ENCODE data around the gene MICA.
"Not testable (repeated sequence)": the region's sequence is repeated elsewhere in the genome, so short reads cannot be mapped to it uniquely, and the experiment has no call there.

The MICA gene

DNA sequence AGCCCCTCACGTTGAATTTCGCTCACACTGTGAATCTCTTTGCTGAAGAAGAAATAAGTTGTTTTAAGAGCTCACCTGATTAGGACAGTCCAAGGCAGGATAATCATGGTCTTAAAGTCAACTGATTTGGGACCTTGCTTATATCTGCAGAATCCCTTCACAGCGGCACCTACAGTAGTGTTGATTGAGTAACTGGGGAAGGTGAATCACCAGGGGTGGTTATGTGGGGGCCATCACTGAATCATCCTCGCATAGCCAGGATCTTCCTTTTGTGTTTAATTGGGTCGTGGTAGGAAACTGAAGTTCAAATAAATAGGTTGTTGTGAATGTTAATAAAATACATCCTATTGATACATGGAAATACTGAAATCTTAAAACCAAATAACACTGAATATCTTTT, 20.2 kb upstream of the MICA start:
- no peak for DNase-seq (ENCODE audit: low spot score)

DNA sequence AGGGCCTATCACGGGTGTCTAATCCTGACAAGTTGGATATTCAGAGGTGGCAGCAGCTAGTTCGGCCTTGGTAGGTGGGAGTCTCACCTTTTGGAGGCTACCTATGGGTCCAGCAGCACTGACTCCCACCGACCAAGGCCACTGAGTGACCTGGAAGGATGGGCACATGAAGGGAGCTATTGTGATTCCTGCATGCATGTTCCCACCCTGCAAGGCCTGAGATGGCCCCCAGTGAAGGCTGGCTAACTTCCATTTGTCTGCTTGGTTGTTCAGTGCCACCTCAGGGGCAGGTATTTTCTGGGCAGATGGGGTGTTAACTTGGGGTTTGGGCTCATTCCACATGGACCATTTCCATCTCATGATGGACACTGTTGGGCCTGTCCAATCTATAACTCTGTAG, 18.4 kb upstream of the MICA start:
- no peak for DNase-seq (ENCODE audit: low spot score)

DNA sequence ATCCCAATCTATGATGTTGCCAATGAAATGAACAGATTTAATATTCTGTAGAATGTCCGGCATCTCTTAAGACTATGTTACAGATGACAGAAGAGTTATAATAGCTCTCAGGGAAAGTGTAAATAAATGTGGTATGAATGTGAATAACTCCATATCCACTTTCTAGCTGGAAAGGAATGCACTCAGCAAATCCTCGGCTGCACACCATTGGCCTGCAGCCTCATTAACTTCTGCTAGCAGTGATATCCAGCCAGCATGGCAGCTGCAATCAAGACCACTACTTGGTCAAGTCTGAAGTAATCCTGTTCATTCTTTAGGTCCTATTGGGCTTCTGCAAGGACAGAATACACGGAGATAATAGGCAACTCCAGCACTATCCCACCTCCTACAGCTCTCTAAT, 17.3 kb upstream of the MICA start:
- no peak for DNase-seq (ENCODE audit: low spot score)

- DNase-seq (ENCODE audit: low spot score), result no peak
These were observed 16.4 kb upstream of the MICA start for GRCh38 chr6:31386977-31387376.

- DNase-seq (ENCODE audit: low spot score), result not testable (repeated sequence)
These were observed 14.2 kb upstream of the MICA start for GRCh38 chr6:31388916-31389801.

- not testable (repeated sequence) for DNase-seq (ENCODE audit: low spot score)
These were observed 13.6 kb upstream of the MICA start for GRCh38 chr6:31389802-31390132.

DNA sequence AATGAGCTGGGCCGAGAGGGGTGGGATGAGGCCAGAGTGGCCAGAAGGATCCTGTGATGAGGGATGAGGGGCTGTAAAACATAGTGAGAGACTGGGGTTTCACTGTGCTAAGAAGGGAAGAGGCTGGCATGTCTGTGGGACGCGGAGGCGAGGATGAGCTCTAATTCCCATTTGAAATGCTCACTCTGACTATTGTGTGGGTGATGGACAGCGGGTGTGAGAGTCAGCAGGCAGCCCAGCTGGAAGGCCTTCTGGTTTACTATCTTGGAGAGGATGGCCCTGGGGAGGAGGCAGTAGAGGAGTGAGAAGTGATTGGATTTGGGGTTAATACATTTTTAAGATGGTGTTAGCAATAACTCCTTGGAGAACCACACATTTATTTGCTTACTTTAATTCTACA, 9.5 kb upstream of the MICA start:
- no peak for DNase-seq (ENCODE audit: low spot score)

DNA sequence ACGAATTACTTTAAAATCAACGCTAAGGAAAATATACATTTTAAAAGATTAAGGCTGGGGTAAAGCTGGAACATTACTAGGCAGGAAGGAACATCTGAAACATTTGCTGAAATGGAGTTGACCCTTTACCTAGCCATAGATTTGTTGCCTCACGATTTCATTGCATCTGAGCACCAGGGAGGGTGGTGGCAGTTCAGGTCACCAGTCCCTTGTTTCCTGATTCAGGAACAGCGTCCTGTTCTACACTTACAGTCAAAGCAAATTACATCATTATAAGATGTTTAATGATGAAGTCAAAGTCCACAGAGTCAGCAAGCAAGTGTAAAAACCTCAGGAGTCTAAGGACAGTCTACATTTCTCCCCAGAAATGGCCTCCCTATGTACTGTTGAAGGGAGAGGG, 9.0 kb upstream of the MICA start:
- no peak for DNase-seq (ENCODE audit: low spot score)

DNA sequence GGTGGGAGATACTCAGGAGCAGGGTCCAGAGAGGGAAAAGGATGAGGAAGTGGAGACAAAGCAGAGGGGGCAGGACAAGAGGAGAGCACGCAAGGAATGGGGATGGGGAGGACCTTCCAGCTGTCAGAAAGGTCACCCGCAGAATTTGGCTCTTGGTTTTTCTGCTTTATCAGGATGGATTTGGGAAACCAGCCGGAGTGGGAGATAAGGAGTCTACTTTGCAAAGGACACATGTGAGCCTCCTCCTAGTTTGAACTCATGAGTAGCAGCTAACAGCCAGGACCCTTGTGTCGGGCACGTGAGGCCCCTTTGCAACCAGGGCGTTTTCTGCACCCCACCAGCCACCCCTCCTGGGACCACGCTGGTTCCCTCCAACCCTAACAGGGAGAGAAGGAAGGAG, 7.6 kb upstream of the MICA start:
- no peak for DNase-seq (ENCODE audit: low spot score)

DNA sequence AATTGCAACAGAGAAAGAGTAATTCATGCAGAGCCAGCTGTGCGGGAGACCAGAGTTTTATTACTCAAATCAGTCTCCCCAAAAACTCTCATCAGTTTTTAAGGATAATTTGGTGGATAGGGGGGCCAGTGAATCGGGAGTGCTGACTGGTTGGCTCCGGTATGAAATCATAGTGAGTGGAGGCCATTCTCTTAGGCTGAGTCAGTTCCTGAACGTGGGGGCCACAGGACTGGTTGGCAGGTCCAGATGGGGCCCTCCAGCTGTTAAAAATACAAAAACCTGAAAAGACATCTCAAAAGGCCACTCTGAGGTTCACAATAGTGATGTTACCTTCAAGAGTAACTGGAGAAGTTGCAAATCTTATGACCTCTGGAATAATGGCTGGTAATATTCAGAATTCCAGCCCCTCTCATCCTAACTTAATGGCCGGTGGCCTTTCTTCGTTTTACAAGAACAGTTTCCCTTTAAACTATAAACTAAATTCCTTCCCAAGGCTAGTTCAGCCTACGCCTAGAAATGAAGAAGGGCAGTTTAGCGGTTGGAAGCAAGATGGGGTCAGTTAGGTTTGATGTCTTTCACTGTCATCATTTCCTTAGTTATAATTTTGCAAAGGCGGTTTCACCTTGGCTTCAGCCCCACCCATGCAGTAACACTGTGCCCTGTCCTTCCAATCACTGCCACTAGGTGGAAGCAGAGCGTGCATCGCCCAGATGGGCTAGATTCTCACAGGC, 6.8 kb upstream of the MICA start:
- peak; percentile 80 for DNase-seq (ENCODE audit: low spot score)

- not testable (repeated sequence) for DNase-seq (ENCODE audit: low spot score)
These were observed 6.3 kb upstream of the MICA start for GRCh38 chr6:31397153-31397499.

- no peak for DNase-seq (ENCODE audit: low spot score)
These were observed 5.4 kb upstream of the MICA start for GRCh38 chr6:31397901-31398525.

GRCh38 chr6:31399589-31400466, 3.6 kb upstream of the MICA start:
- peak; percentile 96 for DNase-seq (ENCODE audit: low spot score)

DNA sequence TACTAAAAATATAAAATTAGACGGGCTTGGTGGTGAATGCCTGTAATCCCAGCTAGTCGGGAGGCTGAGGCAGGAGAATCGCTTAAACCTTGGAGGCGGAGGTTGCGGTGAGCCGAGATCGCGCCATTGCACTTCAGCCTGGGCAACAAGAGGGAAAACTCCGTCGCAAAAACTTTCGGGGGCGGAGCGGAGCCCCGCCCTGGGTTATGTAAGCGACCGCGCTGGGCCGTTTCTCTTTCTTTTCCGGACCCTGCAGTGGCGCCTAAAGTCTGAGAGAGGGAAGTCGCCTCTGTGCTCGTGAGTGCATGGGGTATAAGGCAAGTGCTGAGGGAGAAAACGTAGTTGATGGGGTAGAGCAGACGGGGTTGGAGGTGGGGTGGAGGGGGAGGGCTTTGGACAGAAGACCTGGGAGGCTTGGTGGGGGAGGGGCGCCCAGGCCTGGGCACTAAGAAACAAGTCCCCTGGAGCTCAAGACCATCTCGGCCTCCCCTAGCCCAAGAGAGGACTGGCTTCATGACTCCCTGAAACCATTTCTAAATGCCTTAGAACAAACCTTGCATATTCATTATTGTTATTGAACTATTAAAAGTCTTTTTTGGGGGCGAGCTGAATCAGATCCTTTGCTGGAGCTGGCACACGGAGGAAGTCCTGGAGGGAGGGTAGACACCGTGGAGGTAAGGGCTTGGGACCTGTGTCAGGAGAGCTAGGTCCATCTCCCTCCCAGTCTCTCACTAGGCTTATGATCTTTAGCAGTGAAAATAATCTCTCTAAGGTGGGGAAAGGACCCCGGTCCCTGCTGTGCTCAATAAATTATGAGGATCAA, 2.7 kb upstream of the MICA start:
- peak; percentile 86 for DNase-seq (ENCODE audit: low spot score)

- no peak for DNase-seq (ENCODE audit: low spot score)
These were observed 2.0 kb upstream of the MICA start for GRCh38 chr6:31401403-31401802.

GRCh38 chr6:31402324-31403282, 792 bp upstream of the MICA start:
- DNase-seq (ENCODE audit: low spot score), result no peak

DNA sequence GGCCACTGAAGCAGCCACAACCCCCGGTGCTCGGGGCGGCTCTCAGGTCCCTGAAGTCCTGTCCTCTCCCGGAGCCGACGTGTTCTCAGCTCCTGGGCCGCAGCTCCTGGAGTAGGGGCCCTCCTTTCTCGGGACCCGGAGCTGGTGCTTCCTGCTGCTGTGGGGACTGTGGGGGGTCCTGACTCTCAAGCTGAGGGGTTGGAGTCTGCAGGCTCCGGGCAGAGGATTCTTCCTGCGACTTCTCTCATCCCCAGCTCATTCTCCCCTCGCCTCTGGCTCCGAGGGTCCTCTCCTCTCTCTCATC, 618 bp downstream of the MICA start:
- DNase-seq (ENCODE audit: low spot score), result not testable (repeated sequence)

GRCh38 chr6:31405996-31406395, 2.6 kb downstream of the MICA start:
- no peak for DNase-seq (ENCODE audit: low spot score)

GRCh38 chr6:31407699-31408098, 4.3 kb downstream of the MICA start:
- no peak for DNase-seq (ENCODE audit: low spot score)

- DNase-seq (ENCODE audit: low spot score), result no peak
These were observed 9.1 kb downstream of the MICA start for GRCh38 chr6:31412506-31412905.

Data from left forelimb (tissue), 1 donor.